Coronary artery (tissue), 2 donors: ENCODE results near the gene IL1F10.

Experiments
- DNase-seq: peaks from one replicate; pipeline ENCODE4 v3.0.0-alpha.2; 2017; ENCODE audit warnings: low spot score
- H3K27ac ChIP-seq, 2 donors: fragments of 200-600 bp; sonication (generic); one replicate each; pipeline ENCODE4 v1.5.1; 2016 to 2019
- H3K4me3 ChIP-seq: fragments of 200-600 bp; sonication (generic); 2 replicates; pipeline ENCODE4 v1.5.1; 2016; ENCODE audit warnings: mild to moderate bottlenecking, moderate library complexity
- TF ChIP-seq, protein P1 (sequence below): fragments of 200-600 bp; sonication (generic); IDR thresholded peaks from one replicate; pipeline ENCODE4 v1.5.1; 2019; ENCODE audit warnings: antibody characterized with exemption

Gene IL1F10

GRCh38 chr2:113046465-113046864 is 21.3 kb upstream of the IL1F10 start:
- TF ChIP-seq, protein P1, sequence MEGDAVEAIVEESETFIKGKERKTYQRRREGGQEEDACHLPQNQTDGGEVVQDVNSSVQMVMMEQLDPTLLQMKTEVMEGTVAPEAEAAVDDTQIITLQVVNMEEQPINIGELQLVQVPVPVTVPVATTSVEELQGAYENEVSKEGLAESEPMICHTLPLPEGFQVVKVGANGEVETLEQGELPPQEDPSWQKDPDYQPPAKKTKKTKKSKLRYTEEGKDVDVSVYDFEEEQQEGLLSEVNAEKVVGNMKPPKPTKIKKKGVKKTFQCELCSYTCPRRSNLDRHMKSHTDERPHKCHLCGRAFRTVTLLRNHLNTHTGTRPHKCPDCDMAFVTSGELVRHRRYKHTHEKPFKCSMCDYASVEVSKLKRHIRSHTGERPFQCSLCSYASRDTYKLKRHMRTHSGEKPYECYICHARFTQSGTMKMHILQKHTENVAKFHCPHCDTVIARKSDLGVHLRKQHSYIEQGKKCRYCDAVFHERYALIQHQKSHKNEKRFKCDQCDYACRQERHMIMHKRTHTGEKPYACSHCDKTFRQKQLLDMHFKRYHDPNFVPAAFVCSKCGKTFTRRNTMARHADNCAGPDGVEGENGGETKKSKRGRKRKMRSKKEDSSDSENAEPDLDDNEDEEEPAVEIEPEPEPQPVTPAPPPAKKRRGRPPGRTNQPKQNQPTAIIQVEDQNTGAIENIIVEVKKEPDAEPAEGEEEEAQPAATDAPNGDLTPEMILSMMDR: no peak
- Histone ChIP-seq H3K27ac (no peak overlapping the region), H3K4me3 (no peak overlapping the region)
- DNase-seq: no peak

DNA sequence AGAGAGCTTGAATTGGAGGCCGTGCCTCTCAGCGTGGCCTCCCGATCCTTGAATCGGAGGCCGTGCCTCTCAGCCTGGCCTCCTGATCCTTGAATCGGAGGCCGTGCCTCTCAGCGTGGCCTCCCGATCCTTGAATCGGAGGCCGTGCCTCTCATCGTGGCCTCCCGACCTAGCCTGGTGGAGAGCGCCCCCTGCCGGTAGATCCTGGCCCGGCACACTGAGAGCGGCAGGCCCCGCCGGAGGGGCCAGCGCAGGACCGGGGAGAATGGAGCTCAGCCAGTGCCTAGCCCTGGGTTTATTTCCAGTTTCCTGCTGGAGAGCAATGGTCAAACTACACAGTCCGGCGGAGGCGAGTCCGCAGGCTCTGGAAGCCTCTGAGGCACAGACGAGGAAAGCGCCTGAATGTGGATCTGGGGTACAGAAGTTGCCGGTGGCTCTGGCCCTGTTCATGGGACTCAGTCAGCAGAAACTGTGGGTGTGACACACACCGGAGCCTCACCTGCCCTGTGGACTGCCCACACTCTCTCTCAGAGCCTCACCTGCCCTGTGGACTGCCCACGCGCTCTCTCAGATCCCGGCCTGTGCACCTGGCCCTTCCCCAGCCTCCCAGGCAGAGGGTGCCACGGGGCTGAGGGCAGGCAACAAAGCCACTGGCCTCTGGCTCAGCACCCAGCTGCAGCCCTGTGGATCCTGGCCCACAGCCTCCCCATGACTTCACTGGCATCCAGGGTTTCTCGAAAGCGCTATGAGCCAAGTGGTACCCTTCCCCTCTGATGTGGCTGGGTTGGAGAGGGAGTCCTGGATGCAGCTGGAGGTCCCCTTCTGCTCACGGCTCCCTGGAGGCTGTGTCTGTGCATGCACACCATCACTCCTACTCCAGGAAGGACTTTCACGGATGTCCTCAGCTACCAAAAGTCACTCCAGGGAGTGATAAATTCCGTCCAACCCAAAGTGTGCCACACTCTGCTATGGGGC is 16.6 kb upstream of the IL1F10 start:
- Histone ChIP-seq H3K4me3 (no peak overlapping the region), H3K27ac (no peak overlapping the region)
- TF ChIP-seq, protein P1: no peak
- DNase-seq: no peak

GRCh38 chr2:113052396-113052917 is 15.3 kb upstream of the IL1F10 start, which contains the start of gene IL36B:
Gene IL36B, minus strand, starts transcription at chr2:113052867.
- TF ChIP-seq, protein P1: no peak
- Histone ChIP-seq H3K27ac (no peak within 1 kb of the TSS), H3K4me3 (no peak within 1 kb of the TSS)
- no peak for DNase-seq

GRCh38 chr2:113053666-113054065 is 14.1 kb upstream of the IL1F10 start:
- Histone ChIP-seq H3K4me3 (no peak overlapping the region), H3K27ac (no peak overlapping the region)
- TF ChIP-seq, protein P1: no peak
- no peak for DNase-seq

DNA sequence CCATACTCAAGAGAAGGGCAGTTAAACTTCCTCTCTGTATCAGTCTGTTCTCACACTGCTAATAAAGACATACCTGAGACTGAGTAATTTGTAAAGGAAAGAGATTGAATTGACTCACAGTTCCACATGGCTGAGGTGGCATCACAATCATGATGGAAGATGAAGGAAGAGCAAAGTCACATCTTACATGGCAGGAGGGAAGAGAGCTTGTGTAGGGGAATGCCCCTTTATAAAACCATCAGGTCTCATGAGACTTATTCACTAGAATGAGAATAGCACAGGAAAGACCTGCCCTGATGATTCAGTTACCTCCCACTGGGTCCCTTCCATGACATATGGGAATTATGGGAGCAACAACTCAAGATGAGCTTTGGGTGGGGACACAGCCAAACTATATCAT is 13.7 kb upstream of the IL1F10 start:
- no peak overlapping the region for H3K4me3 ChIP-seq
- no peak for DNase-seq
- H3K27ac ChIP-seq: no peak overlapping the region
- TF ChIP-seq, protein P1: no peak

DNA sequence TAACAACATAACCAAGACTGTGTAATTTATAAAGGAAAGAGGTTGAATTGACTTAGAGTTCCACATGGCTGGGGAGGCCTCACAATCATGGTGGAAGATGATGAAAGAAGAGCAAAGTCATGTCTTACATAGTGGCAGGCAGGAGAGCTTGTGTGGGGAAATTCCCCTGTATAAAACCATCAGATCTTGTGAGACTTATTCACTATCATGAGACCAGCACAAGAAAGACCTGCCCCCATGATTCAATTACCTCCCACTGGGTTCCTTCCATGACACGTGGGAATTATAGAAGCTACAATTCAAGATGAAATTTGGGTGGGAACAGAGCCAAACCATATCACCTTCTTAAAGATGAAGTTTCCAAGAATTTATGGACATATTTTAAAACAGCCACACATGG is 11.2 kb upstream of the IL1F10 start:
- Histone ChIP-seq H3K4me3 (no peak overlapping the region), H3K27ac (no peak overlapping the region)
- TF ChIP-seq, protein P1: no peak
- no peak for DNase-seq
